H1 (cell line): ENCODE measurements around the gene NCAPD3. TPM values are rescaled to one million over a fixed set of nuclear protein-coding genes. Genes with fewer than 3 reads are reported as not detected.

Experiments
- ATF2 ChIP-seq: IDR thresholded peaks from 2 replicates; pipeline ENCODE4 v1.6.1; 2012; ENCODE audit warnings: low read length, inconsistent platforms
- CHD7 ChIP-seq: fragments of 300-600 bp; sonication (generic); IDR thresholded peaks from 2 replicates; pipeline ENCODE4 v1.7.1; 2012; ENCODE audit warnings: low read length, moderate library complexity, mild to moderate bottlenecking, inconsistent platforms; ENCODE audit not compliant: insufficient replicate concordance
- KDM4A ChIP-seq: IDR thresholded peaks from one replicate; pipeline ENCODE4 v1.7.1; 2012; ENCODE audit warnings: low read depth, mild to moderate bottlenecking, moderate library complexity, low read length, inconsistent platforms; ENCODE audit not compliant: severe bottlenecking
- KDM5A ChIP-seq: fragments of 200-600 bp; IDR thresholded peaks from 2 replicates; pipeline ENCODE4 v1.7.1; 2012; ENCODE audit warnings: mild to moderate bottlenecking, low read length, inconsistent platforms, mixed read lengths
- PHF8 ChIP-seq: fragments of 200-600 bp; sonication (generic); conservative IDR thresholded peaks from 2 replicates; pipeline ENCODE4 v1.7.1; 2012; ENCODE audit warnings: low read depth, mild to moderate bottlenecking, inconsistent platforms, low read length, moderate library complexity
- SP4 ChIP-seq: IDR thresholded peaks from 2 replicates; pipeline ENCODE4 v1.6.1; 2012; ENCODE audit warnings: low read length, inconsistent platforms
- TBP ChIP-seq: IDR thresholded peaks from 2 replicates; pipeline ENCODE4 v1.6.1; 2011; ENCODE audit warnings: low read depth, low read length, improper control_type of control experiment
- polyA plus RNA-seq, 7 experiments: library from polyadenylated mRNA; depleted of rRNA in 3 of 7; stranded (reverse) in 5 of 7; unstranded in 2 of 7; fragments of >200 nt in 5 of 7; fragments of 200-250 nt in 2 of 7; gene quantifications; 1 replicate in 5 of 7; 2 replicates in 1 of 7; 4 replicates in 1 of 7; pipeline versions ENCODE4 v1.2.1 to v1.2.3, GENCODE V29; 2011 to 2013; ENCODE audit warnings: missing spikeins in 2 of 7, mixed read lengths in 2 of 7
- total RNA-seq: library from RNA; stranded (reverse); fragmentation: NEBNext Ultra II Directional; extraction: Animal tissue kit (Norgen Biotek cat#: 25700); gene quantifications from 2 replicates; pipeline ENCODE4 v1.2.1, GENCODE V29; 2021

NCAPD3 gene
- total and polyA plus RNA-seq, 2 of the 8 experiments (the other 6 are each of a cell fraction or from before 2014, with no cell fraction given) = 26.5 to 55.2 TPM

GRCh38 chr11:134223836-134224709 lies at the start of gene NCAPD3, which contains the start of gene VPS26B (continued):
- no peak for TF ChIP-seq CHD7
- peak; percentile 65 for TF ChIP-seq SP4
- TF ChIP-seq PHF8 = peak; percentile 39
- peak; percentile 19 for TF ChIP-seq KDM4A
- peak; percentile 29; the same call in 1 of the 2 replicates for TF ChIP-seq KDM5A
- TF ChIP-seq TBP = peak; percentile 38; the same call in 1 of the 2 replicates
- TF ChIP-seq ATF2 = 0 out of 2 replicates have a peak, but pooled peaks have one; percentile 73
